GM18907 (cell line): ENCODE results near the gene METTL17.
"Not testable (repeated sequence)": the region's sequence is repeated elsewhere in the genome, so short reads cannot be mapped to it uniquely, and the experiment has no call there.

Experiments used
- ATAC-seq: cut with Tn5 transposase; IDR thresholded peaks from one replicate; pipeline ENCODE4 v1.9.1; 2021; ENCODE audit warnings: mild to moderate bottlenecking, moderate library complexity; ENCODE audit not compliant: unreplicated experiment

The METTL17 gene

DNA sequence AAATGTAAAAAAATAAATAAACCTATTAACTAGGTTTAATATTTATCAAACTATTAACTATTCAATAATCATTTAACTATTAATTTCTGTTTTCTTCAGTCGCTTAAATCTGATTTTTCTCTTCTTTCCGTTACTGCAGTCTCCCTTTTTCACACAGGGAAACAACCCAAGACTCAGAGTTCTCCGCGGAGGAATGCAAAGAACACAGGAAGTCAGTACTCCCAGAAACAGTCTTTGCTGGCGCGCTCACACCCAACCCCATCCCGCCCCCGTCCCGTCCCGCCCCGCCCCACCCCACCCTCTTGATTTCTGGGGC is 351 bp upstream of the METTL17 start:
- ATAC-seq: no peak

DNA sequence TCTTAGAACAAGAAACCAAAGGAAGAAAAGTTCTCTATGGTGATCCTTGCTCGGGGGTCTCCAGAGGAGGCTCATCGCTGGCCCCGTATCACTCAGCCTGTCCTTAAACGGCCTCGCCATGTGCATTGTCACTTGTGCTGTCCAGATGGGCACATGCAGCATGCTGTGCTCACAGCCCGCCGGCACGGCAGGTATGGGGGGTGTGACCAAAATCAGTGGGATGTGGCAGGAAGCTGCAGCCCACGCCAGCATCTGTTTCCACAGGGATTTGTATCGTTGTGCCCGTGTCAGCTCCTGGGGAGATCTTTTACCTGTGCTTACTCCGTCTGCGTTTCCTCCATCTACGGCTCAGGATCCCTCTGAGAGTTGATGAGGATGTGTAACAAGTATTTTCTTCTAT is 6.7 kb downstream of the METTL17 start:
- ATAC-seq: no peak

DNA sequence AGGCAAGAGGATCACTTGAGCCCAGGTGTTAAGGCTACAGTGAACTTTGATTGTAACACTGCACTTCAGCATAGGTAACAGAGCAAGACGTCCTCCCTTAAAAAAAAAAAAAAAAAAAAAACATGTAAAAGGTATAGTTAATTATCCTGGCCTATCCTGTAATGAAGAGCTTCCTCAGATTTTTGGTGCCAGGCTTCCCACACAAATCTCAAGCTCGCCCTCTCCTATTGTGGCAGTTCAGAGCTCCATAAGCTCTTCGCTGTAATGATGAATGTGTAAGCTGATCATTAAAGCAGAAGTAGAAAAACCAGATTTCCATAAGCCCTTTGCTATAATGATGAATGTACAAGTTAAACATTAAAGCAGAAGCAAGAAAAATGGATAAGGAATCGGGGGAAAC is 7.3 kb downstream of the METTL17 start:
- ATAC-seq: no peak

DNA sequence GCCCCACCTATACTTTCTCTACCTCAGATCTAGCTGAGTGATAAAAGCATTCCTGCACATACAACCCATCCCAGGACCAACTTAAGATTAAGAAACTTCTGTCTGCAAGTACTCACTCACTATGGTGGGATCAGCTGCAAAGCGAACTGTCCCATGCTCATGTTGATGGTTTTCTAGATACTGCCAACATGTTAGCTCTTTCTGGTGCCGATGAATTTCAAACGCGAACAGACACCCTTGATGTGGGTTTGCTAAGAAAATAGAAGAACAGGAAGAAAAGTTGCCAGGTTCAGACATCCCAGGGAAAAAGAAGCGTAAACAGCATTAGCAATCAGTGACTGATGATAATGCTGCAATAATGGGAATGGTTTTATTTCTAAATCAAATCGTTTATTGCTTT is 7.8 kb downstream of the METTL17 start:
- ATAC-seq: no peak

DNA sequence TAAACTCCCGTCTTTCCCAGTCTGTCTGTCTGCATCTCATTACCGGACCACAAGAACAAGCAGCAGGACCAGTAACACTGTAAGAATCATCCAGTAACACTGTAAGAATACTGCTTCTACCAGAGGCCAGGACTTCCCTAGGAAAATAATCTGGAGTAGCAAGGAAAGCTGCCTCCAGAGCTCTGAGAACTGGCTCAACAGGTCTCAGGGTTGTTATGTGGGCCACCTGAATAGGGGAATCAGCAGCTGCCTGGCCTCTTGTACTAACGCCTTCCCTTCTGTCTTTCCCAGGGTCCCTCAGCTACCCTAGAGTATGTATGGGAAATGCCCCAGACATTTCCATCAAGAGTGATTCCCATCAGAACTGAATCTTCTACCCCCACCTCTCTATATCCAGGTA is 8.4 kb downstream of the METTL17 start:
- no peak for ATAC-seq

DNA sequence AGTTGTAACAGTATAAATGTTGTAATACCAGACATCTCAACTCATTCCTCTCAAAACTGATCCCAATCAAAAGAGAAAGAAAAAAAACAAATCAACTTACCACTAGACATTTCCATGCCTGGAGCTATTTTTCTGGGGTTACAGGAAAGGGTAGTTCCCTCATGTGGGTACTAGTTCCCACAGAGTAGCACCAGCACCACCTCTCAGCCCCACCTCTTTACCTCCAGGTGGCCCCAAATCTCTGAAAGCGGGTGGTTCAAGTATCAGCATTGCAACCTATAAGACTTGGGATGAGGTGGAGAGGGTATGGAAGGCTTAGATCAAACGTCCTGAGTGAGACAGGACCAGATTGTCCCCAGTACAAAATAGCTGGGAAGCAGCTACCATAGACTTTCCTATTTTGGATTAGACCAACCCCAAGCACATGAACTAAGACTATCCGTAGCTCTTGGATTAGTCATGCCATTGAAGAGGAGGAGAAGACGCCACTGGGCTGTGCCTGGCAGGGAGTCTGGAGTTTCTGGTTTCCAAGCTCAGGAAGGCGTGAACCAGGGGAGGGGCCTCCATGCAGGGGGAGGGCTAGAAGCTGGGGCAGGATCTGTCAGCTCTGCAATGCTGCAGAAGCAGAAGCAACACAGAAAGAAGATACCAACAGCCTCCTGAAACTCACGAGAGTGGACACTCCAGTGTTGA is 9.0 kb downstream of the METTL17 start, which contains the start of gene SLC39A2:
Gene SLC39A2 (plus strand): TSS at position 620 of the 693 bp plus-strand sequence. CDS start 154 bp downstream, outside the sequence.
- ATAC-seq: no peak

DNA sequence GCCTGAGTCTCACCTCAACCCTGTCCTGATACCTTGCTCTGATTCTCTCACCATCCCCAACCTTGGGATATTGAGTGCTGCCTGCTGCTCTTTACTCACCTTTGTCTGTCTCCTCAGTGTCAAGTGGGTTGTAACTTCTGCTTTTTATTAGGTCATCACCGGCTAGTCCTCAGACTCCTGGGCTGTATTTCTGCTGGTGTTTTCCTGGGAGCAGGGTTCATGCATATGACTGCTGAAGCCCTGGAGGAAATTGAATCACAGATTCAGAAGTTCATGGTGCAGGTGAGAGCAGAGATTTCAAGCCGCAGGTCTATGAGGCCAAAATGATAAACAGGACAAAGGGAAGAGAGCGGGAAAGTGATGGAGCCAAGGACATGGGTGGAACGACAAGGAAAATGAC is 9.8 kb downstream of the METTL17 start:
- ATAC-seq: no peak

DNA sequence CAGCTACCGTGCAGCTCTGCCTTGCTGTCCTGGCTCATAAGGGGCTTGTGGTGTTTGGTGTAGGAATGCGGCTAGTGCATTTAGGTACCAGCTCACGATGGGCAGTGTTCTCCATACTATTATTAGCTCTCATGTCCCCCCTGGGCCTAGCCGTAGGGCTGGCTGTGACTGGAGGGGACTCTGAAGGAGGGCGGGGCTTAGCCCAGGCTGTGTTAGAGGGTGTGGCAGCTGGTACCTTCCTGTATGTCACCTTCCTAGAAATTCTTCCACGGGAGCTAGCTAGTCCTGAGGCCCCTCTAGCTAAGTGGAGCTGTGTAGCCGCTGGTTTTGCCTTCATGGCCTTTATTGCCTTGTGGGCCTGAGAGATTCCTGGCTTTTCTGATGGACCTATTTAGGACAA is 11.4 kb downstream of the METTL17 start:
- ATAC-seq: no peak

DNA sequence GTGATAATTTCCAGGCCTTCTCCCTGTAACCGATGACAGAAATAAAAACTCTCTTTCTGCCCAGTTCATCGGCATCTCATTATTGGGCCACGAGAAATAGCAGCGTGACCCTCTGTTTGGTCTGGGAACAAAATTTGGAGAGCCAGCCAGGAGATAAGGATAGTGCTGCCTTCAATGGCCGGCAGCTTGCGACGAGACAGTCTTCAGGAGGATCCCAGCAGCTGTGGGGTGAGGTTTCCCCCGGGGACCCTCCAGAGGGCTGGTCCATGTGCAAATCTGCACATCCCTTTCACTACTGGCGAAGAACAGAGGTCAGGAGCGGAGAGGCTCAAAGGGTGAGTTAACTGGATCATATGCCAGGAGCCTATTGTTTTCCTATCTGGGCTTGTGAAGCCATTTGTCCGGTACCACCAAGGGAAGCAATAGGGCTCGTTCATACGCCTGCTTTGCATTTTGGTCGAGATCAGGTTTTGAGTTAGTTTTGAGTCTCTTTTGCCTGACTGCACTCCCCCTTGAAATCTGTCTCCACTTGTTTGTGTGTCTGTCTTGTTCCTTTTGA is 14.1 kb downstream of the METTL17 start:
- ATAC-seq: no peak

DNA sequence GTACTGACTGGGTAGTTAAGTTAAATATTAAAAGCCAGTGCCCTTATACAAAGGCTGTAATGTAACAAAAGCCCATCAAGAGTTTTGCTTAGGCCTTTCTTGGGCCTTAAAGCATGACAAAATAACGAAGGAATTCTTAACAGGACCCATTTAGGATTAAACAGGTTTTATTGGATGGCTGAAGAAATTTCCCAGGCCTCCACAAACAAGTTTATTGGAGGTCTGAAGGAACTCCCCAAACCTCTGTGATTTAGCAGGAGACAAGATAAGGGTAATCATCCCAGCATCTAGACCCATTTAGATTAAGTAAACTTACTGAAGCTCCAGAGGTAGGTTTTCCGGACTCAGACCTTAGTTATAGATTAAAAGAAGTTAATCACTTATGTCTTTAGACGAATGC is 19.9 kb downstream of the METTL17 start:
- ATAC-seq: not testable (repeated sequence)

DNA sequence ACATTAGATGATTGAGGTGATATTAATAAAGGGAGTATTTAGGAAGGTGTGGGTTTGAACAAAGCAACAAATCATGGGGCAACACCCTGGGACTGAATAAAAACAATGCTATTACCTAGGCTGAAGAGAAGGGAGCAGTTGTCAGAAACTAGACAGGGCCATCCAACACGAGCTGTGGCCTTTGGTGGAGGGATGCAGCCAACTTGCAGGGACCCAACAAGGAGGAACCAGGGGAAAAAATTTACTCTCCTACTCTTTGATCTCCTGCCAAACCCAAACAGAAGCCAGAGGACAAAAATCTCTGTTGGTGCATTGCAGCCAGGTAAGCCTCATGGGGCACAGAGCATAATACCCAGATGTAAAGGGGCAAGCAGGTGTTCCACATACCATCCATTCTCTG is 21.4 kb downstream of the METTL17 start:
- no peak for ATAC-seq

DNA sequence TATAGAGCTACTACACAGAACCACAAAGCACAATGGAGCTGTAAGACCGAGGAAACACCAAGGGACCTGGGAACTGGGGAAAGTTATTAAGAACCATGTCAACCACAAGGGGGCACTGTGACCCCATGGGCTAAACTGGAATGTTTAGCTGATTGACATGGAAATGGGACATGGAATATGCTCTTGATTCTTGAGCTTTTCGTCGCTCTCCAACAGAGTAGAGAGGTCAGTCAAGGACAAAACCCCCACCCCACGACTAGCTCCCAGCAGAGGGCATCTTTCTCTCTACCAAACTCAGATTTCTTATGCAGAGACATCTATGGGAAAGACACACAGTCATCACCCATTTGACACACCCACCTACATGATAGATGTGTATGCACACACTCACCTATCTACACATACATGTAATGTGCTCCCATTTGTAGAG is 25.0 kb downstream of the METTL17 start:
- ATAC-seq: no peak

DNA sequence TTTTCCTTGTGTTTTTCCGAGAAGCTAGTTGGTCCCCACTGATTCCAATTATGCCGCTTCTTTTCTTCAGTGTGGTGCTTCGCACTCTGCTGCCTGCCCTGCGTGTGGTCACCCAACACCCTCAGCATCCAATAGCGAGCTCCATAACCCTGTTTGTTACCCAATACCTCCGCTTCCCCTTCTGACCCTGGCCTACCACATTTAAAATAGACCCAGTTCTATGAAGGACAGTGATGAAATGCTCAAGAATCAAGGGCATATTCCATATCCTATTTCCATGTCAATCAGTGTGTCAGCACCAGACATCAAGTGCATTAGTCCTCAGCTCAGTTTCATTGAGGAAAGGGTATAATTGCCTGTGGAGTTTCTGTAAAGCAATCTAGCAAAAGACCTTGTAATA is 25.5 kb downstream of the METTL17 start:
- no peak for ATAC-seq

DNA sequence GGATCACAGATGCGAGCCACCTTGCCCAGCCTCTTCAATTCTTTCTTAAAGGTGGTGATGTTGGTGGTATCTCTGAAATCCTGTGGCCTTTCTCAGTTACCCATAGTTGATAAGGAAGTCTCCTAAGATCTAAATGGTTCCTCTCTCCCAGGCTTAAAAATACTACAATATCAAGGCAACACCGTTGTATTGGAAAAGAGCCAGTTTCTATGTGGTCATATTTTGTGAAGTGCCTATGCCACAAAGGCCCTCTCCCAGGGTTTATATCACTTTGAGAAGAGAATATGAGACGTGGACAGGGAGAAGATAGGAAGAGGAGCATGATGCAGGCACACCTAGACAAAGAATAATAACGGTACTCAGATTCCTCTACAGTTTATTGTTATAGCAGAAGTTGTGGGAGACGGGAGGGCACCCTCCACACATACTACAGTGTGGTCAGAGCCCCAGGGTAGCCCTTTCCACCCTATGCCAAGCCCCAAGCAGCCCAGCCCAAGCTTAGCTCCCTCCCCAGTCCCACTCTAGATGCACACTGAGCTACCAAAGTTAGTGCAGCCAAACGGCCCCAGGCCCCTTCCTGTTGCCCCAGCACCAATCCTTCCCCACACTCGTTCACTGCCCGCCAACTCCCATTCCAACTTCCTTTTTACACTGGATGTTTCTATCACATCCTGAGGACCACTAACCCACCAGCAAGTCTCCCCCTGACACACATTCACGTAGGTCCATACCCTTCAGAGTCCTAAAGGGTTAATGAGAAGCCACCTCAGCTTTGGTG is 26.8 kb downstream of the METTL17 start:
- ATAC-seq: no peak

DNA sequence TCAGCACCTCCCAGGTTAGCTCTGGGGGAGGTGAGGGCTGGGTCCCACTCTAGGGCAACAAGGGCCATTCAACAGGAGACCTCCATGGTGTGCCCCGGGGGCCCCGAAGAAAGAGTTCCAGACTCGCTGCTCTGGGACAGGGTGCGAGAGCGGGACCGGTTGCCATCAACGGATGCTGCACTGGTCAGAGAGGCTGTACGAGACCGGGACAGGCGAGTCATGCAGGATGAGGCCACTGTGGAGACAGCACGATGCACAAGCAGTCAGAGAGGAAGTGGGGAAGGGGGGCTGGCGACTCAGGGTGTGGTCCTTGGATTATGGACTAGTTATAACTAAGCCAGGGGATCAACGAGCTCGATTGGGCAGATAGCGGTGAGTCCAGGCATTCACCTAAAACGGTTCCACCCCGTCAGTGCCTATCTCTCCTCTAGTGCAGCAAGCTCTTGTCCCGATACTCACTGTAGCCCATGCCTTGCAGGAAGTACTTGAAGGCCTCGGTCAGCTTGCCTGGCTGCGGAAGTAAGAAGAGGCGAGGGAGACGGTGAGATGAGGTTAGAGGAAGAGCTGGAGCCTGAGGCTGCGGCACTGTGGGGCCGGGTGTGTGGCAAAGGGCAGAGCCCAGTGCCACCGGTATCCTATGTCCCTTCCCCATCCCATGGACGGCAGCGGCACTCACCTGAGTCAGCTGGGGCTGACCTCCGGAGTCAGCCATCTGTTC is 27.9 kb downstream of the METTL17 start:
- ATAC-seq: no peak

DNA sequence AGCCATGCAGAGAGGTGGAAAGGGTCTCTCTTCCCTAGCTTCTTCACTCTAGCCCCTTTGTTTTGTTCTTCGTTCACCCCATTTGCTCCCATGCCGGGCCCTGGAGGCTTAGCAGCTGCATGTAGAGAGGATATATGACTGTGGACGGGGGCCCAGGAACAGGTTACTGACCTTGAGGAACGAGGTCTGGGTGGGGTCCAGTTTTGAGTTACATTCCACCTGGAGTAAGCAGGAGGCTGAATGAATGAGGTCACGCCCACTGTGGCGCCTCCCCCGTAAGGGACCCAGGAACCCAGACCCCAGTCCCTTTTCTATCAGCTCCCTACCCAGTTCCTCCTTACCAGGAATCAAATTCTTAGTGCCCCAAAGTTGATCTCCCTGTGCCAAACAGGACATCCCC is 28.5 kb downstream of the METTL17 start:
- ATAC-seq: no peak

DNA sequence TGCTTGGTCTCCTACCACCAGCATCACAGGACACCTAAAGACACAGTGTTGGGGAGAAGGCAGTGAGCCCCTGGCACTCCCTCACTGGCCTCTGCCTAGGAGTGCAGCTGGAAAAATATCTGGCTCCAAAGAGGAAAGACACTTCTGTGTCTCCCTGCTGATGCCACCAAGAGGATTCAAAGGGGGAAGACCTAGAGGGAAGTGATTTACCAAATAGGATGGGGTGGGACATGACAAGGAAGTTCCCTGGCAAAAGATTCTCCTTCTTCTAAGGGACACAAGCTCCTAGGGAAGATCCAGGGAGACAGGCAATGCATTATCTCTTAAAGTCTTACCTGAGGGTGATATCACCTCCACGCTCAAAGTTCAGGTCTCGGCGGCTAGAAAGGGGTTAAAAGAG is 29.0 kb downstream of the METTL17 start:
- no peak for ATAC-seq

DNA sequence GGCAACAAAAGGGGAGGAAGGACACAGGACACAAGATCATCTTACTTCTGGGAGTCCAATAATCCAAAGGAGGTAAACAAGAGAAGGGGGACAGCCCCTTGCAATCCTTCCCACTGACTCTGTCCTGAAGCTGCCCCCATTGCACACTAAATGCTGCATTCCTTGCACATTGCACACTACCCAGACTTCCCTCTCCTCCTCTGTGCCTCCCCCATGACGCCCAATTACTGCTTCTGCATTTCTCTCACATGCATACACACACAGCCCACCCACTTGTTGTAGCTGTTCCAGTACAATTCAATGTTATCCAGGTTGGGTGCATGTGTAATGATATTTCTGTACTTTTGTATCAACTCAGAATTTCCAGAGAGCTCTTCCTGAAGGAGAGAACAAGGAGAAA is 29.6 kb downstream of the METTL17 start:
- no peak for ATAC-seq

DNA sequence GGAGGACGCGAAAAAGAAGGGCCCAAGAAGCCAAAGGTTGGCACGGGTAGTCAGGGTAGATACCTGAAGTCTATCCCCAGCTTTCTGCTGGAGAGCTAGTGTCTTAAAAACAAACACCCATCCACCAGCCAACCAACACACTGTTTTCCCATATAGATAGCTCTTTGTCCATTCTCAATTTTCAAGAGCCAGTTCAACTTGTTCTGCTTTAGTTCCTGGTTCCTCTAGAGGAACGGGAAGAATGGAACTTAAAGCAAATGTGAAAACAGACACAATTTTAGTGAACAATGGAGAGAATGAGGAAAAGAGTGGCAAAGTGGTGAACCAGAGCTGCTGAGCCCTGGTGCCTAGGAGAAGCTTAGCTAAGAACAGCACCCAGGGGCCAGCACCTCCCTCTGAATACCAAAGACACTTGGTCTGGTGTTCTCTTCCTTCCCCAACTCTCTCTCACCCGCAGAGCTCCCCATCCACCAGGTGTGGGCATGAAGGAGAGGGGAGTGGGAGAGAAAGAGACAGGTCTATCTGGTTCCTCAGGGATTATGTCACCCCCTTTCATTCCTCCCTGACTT is 31.3 kb downstream of the METTL17 start:
- ATAC-seq: no peak

DNA sequence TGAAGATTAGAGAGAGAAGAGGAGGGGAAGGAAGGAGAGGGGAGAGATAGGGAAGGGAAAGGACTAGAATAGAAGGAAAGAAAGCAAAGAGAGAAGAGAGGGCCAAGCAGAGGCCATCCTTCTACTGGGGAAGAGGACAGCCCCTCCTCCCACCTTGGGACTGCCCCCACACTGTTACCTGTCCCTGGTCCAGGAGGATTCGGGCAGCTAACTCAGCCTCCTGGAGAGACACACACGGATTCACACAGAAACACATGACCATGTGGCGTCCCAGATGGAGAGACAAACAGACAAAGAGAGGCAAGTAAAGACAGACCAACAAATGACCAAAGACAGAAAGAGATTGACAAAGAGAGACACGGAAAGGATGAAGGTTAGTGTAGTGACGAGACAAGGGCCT is 32.9 kb downstream of the METTL17 start:
- no peak for ATAC-seq

DNA sequence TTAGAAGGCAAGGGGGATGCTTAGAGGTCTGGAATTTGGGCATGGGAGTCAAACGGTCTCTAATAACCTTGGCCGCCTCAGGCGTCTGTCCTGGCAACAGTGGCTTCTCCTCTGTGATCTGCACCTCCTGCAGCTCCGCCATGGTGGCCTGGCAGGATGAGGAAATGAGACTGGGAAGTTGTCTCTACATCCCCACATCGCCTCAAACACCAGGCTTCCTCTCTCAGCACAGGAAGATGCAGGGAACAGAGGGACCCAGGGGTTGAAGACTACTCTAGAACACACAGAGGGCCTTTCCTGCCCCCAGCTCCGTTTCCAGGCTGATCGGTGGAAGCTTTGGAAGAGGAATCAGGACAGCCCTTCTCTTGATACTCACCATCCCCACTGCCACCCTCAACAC is 33.4 kb downstream of the METTL17 start:
- ATAC-seq: no peak
